ENCODE measurements around the gene HBE1.

HBE1 gene

DNA sequence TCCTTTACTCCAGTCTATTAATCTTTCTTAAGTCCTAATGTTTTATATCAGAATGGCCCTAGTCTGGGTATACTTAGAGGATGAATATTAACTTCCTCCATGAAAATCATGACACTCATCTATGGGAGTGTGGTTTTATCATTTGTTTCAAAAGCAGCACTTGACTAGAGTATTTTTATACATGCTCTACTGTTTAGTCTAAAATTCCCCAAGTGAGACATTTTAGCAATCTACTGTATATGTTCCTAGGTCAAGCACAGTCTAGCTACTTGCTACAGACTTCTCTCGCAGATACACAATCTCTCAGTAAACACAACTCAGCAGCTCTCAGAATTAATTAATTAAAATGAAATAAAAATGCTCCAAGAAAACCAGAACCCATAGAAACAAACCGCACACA lies 39.9 kb downstream of the HBE1 start:
- Histone ChIP-seq H3K36me3 (no peaks in the 10 kb centered on the region), H3K9me3 (no peaks in the 10 kb centered on the region), H3K4me1 (no peaks in the 10 kb centered on the region), H3K27me3 (no peaks in the 10 kb centered on the region), H3K4me3 (ENCODE audit: low read depth, low read length) (no peak overlapping the region)
- no peak for DNase-seq
- TF ChIP-seq, protein P1, sequence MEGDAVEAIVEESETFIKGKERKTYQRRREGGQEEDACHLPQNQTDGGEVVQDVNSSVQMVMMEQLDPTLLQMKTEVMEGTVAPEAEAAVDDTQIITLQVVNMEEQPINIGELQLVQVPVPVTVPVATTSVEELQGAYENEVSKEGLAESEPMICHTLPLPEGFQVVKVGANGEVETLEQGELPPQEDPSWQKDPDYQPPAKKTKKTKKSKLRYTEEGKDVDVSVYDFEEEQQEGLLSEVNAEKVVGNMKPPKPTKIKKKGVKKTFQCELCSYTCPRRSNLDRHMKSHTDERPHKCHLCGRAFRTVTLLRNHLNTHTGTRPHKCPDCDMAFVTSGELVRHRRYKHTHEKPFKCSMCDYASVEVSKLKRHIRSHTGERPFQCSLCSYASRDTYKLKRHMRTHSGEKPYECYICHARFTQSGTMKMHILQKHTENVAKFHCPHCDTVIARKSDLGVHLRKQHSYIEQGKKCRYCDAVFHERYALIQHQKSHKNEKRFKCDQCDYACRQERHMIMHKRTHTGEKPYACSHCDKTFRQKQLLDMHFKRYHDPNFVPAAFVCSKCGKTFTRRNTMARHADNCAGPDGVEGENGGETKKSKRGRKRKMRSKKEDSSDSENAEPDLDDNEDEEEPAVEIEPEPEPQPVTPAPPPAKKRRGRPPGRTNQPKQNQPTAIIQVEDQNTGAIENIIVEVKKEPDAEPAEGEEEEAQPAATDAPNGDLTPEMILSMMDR (IDR thresholded peaks at IDR 0.05; ENCODE audit: low read depth, low read length): no peak

DNA sequence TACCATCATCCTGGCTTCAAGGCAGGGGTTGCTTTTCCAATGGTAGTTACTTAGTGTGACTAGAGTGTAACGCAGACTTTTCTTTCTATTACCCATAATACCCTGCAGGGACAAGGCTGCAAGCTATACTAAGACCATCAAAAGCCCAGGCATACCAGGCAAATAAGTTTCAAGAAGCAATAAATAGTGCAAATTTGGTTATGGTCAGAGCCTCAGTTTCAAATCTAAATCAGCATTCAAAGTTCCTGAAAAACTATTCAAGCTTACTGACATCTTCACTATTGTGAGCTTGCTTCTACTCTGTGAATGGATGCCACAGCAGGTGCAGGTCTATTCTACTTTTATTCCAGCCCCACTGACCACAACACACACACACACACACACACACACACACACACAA lies 40.4 kb downstream of the HBE1 start:
- TF ChIP-seq, protein P1 (IDR thresholded peaks at IDR 0.05; ENCODE audit: low read depth, low read length): no peak
- no peak for DNase-seq
- H3K4me3 ChIP-seq (ENCODE audit: low read depth, low read length): no peak overlapping the region
- no peaks in the 10 kb centered on the region for H3K9me3 ChIP-seq
- H3K4me1 ChIP-seq: no peaks in the 10 kb centered on the region
- H3K36me3 ChIP-seq: no peaks in the 10 kb centered on the region
- no peaks in the 10 kb centered on the region for H3K27me3 ChIP-seq

DNA sequence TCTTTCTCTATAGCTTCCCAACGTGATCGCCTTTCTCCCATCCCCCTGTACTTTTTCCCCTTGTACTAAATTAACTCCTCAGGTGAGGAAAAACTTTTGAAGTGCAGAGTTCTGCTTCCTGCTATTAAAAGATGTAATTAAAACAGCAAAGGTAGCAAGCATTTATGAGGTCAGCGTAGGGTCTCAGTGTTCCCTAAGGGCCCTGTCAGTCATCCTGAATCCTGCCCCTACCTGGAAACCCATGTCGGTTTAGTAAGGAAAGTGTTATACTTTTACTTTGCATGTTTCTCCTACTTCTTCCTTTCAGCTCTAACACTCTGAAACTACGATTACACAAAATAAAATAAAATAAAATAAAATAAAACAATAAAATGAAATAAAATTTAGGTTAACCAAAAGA lies 41.6 kb downstream of the HBE1 start:
- Histone ChIP-seq H3K4me3 (ENCODE audit: low read depth, low read length) (no peak overlapping the region), H3K4me1 (no peaks in the 10 kb centered on the region), H3K27me3 (no peaks in the 10 kb centered on the region), H3K9me3 (no peaks in the 10 kb centered on the region), H3K36me3 (no peaks in the 10 kb centered on the region)
- TF ChIP-seq, protein P1 (IDR thresholded peaks at IDR 0.05; ENCODE audit: low read depth, low read length): no peak
- DNase-seq: no peak

DNA sequence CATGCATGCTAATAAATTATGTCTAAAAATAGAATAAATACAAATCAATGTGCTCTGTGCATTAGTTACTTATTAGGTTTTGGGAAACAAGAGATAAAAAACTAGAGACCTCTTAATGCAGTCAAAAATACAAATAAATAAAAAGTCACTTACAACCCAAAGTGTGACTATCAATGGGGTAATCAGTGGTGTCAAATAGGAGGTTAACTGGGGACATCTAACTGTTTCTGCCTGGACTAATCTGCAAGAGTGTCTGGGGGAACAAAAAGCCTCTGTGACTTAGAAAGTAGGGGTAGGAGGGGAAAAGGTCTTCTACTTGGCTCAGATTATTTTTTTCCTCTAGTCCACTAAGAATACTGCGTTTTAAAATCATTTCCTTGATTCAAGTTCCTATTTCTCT lies 42.1 kb downstream of the HBE1 start:
- no peak overlapping the region for H3K4me3 ChIP-seq (ENCODE audit: low read depth, low read length)
- no peaks in the 10 kb centered on the region for H3K4me1 ChIP-seq
- H3K36me3 ChIP-seq: no peaks in the 10 kb centered on the region
- no peak for DNase-seq
- TF ChIP-seq, protein P1 (IDR thresholded peaks at IDR 0.05; ENCODE audit: low read depth, low read length): no peak
- H3K27me3 ChIP-seq: no peaks in the 10 kb centered on the region
- H3K9me3 ChIP-seq: no peaks in the 10 kb centered on the region

DNA sequence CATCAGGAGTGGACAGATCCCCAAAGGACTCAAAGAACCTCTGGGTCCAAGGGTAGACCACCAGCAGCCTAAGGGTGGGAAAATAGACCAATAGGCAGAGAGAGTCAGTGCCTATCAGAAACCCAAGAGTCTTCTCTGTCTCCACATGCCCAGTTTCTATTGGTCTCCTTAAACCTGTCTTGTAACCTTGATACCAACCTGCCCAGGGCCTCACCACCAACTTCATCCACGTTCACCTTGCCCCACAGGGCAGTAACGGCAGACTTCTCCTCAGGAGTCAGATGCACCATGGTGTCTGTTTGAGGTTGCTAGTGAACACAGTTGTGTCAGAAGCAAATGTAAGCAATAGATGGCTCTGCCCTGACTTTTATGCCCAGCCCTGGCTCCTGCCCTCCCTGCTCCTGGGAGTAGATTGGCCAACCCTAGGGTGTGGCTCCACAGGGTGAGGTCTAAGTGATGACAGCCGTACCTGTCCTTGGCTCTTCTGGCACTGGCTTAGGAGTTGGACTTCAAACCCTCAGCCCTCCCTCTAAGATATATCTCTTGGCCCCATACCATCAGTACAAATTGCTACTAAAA lies 42.9 kb downstream of the HBE1 start, which contains the start of gene HBB:
HBB (minus strand) TSS at position 340 of the 579 bp plus-strand sequence; CDS start at position 290, 50 bp downstream.
- DNase-seq: no peak
- H3K36me3 ChIP-seq: no peaks in the 10 kb centered on the region
- no peaks in the 10 kb centered on the region for H3K4me1 ChIP-seq
- H3K9me3 ChIP-seq: no peaks in the 10 kb centered on the region
- H3K4me3 ChIP-seq (ENCODE audit: low read depth, low read length): no peak within 1 kb of the TSS
- no peaks in the 10 kb centered on the region for H3K27me3 ChIP-seq
- TF ChIP-seq, protein P1 (IDR thresholded peaks at IDR 0.05; ENCODE audit: low read depth, low read length): no peak

DNA sequence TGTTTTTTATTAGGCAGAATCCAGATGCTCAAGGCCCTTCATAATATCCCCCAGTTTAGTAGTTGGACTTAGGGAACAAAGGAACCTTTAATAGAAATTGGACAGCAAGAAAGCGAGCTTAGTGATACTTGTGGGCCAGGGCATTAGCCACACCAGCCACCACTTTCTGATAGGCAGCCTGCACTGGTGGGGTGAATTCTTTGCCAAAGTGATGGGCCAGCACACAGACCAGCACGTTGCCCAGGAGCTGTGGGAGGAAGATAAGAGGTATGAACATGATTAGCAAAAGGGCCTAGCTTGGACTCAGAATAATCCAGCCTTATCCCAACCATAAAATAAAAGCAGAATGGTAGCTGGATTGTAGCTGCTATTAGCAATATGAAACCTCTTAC lies 44.3 kb downstream of the HBE1 start:
- TF ChIP-seq, protein P1 (IDR thresholded peaks at IDR 0.05; ENCODE audit: low read depth, low read length): no peak
- no peaks in the 10 kb centered on the region for H3K27me3 ChIP-seq
- H3K4me1 ChIP-seq: no peaks in the 10 kb centered on the region
- no peak overlapping the region for H3K4me3 ChIP-seq (ENCODE audit: low read depth, low read length)
- H3K9me3 ChIP-seq: no peaks in the 10 kb centered on the region
- DNase-seq: no peak
- no peaks in the 10 kb centered on the region for H3K36me3 ChIP-seq

All from BE2C (cell line).